ENCODE measurements around the gene SUPT3H.

GRCh38 chr6:45310118-45310788 is 67.5 kb downstream of the SUPT3H start:
- TF ChIP-seq CTCF (optimal IDR thresholded peaks at IDR 0.05 in 1 of 3, IDR thresholded peaks at IDR 0.05 in 1 of 3, conservative IDR thresholded peaks at IDR 0.05 in 1 of 3; ENCODE audit: extremely low read depth in 1 of 3, insufficient read depth in 2 of 3, low read length in 3 of 3), result no peak
- TF ChIP-seq EZH2 (IDR thresholded peaks at IDR 0.05; ENCODE audit: low read length), result no peak
